H1 (cell line): ENCODE data around the gene LDLRAD1. TPM values are rescaled to one million over a fixed set of nuclear protein-coding genes. Genes with fewer than 3 reads are reported as not detected.

Source experiments
- CTCF ChIA-PET: fragments of 300-600 bp; sonication (Branson Sonifier 250); formaldehyde crosslinking; loops from one replicate; lab custom pipeline; 2021; ENCODE audit not compliant: partially characterized antibody; lab: Charles Lee
- POLR2A ChIA-PET: fragments of 300-600 bp; sonication (Branson Sonifier 250); formaldehyde crosslinking; loops from one replicate; lab custom pipeline; 2021; ENCODE audit warnings: inconsistent platforms; ENCODE audit not compliant: partially characterized antibody; lab: Charles Lee
- DNase-seq, 2 experiments: peaks; one replicate each; pipeline versions ENCODE4 v3.0.0 to v3.0.0-alpha.2; 2010 to 2022; ENCODE audit warnings: low spot score in 2 of 2, low read depth in 1 of 2, mixed read lengths in 1 of 2
- FAIRE-seq: peaks from 2 replicates; lab custom pipeline; 2011; peaks lifted over from hg19 to GRCh38; lab: Jason Lieb, UNC
- H2AFZ ChIP-seq: 2 replicates; pipeline ENCODE4 v1.8.1; 2012; ENCODE audit warnings: low read length, inconsistent platforms
- H2AK5ac ChIP-seq: 2 replicates; pipeline ENCODE4 v1.6.1; 2013; ENCODE audit warnings: low read depth, low read length
- H2BK120ac ChIP-seq: replicated peaks from 2 replicates; pipeline ENCODE3; 2013; ENCODE audit warnings: low read depth, low read length, inconsistent platforms
- H2BK12ac ChIP-seq: 2 replicates; pipeline ENCODE4 v1.6.1; 2013; ENCODE audit warnings: low read depth, low read length
- H2BK15ac ChIP-seq: 2 replicates; pipeline ENCODE4 v1.6.1; 2013; ENCODE audit warnings: low read length
- H2BK20ac ChIP-seq: 2 replicates; pipeline ENCODE4 v1.6.1; 2013; ENCODE audit warnings: low read length
- H2BK5ac ChIP-seq: 2 replicates; pipeline ENCODE4 v1.6.1; 2013; ENCODE audit warnings: low read depth, low read length
- H3K14ac ChIP-seq: 2 replicates; pipeline ENCODE4 v1.6.1; 2013; ENCODE audit warnings: inconsistent platforms; ENCODE audit not compliant: insufficient read length
- H3K18ac ChIP-seq: 2 replicates; pipeline ENCODE4 v1.6.1; 2013; ENCODE audit warnings: low read length; ENCODE audit errors: extremely low read depth
- H3K23ac ChIP-seq: 2 replicates; pipeline ENCODE4 v1.6.1; 2013; ENCODE audit warnings: inconsistent platforms; ENCODE audit not compliant: insufficient read length
- H3K23me2 ChIP-seq: 2 replicates; pipeline ENCODE4 v1.6.1; 2013; ENCODE audit warnings: low read depth, low read length
- H3K27ac ChIP-seq: 2 replicates; pipeline ENCODE4 v1.6.1; 2011; ENCODE audit warnings: low read depth, low read length, inconsistent platforms
- H3K27me3 ChIP-seq, 4 experiments: replicated peaks in 1 of 4; 1 replicate in 1 of 4; 2 replicates in 3 of 4; pipeline versions ENCODE4 v1.6.1 to v1.8.1; 2011 to 2013; ENCODE audit warnings: low read length in 3 of 4, mild to moderate bottlenecking in 3 of 4, inconsistent platforms in 2 of 4, mixed read lengths in 2 of 4, moderate library complexity in 1 of 4; ENCODE audit not compliant: control insufficient read depth in 3 of 4, insufficient read depth in 3 of 4; ENCODE audit errors: extremely low read depth in 1 of 4
- H3K36me3 ChIP-seq, 4 experiments: 2 replicates each; pipeline versions ENCODE4 v1.6.1 to v1.8.1; 2011 to 2013; ENCODE audit warnings: mild to moderate bottlenecking in 4 of 4, low read length in 3 of 4, moderate library complexity in 2 of 4, control low read depth in 1 of 4, inconsistent platforms in 1 of 4; ENCODE audit not compliant: insufficient read depth in 4 of 4, control insufficient read depth in 2 of 4
- H3K4ac ChIP-seq: replicated peaks from 2 replicates; pipeline ENCODE3; 2013; ENCODE audit warnings: low read length, low read depth, mixed read lengths, inconsistent platforms; ENCODE audit not compliant: insufficient read length
- H3K4me1 ChIP-seq, 4 experiments: replicated peaks in 1 of 4; 1 replicate in 1 of 4; 2 replicates in 3 of 4; pipeline versions ENCODE4 v1.6.1 to v1.8.1; 2011 to 2013; ENCODE audit warnings: low read length in 3 of 4, inconsistent platforms in 2 of 4, mixed read lengths in 1 of 4; ENCODE audit not compliant: insufficient read depth in 4 of 4, control insufficient read depth in 3 of 4
- H3K4me2 ChIP-seq, 2 experiments: 2 replicates each; pipeline versions ENCODE4 v1.6.1 to v1.8.1; 2011 to 2013; ENCODE audit warnings: low read depth in 2 of 2, low read length in 2 of 2, control low read depth in 1 of 2, inconsistent platforms in 1 of 2, mild to moderate bottlenecking in 1 of 2; ENCODE audit not compliant: insufficient read depth in 1 of 2
- H3K4me3 ChIP-seq, 4 experiments: fragments of 200-600, 300-600 bp in 1 of 4; sonication (generic), shearing (Covaris generic), sonication (Bioruptor Twin) in 1 of 4; 2 replicates each; pipeline versions ENCODE4 v1.5.1 to v1.8.1; 2011 to 2016; ENCODE audit warnings: low read length in 4 of 4, low read depth in 3 of 4, control low read depth in 2 of 4, inconsistent platforms in 2 of 4, mild to moderate bottlenecking in 2 of 4, mixed read lengths in 1 of 4, moderate library complexity in 1 of 4; ENCODE audit not compliant: insufficient read depth in 2 of 4; ENCODE audit errors: extremely low read depth in 1 of 4
- H3K56ac ChIP-seq: replicated peaks from 2 replicates; pipeline ENCODE3; 2013; ENCODE audit warnings: low read depth, mild to moderate bottlenecking, mixed read lengths, low read length, inconsistent platforms; ENCODE audit not compliant: insufficient read length
- H3K79me1 ChIP-seq: 2 replicates; pipeline ENCODE4 v1.6.1; 2013; ENCODE audit warnings: low read depth, low read length, control low read depth
- H3K79me2 ChIP-seq, 2 experiments: 2 replicates each; pipeline versions ENCODE4 v1.6.1 to v1.8.1; 2012 to 2013; ENCODE audit warnings: low read length in 2 of 2, mild to moderate bottlenecking in 2 of 2, inconsistent platforms in 1 of 2; ENCODE audit not compliant: insufficient read depth in 2 of 2, control insufficient read depth in 1 of 2
- H3K9ac ChIP-seq, 4 experiments: replicated peaks in 1 of 4; 1 replicate in 1 of 4; 2 replicates in 3 of 4; pipeline versions ENCODE4 v1.6.1 to v1.8.1; 2011 to 2013; ENCODE audit warnings: low read depth in 3 of 4, low read length in 3 of 4, control low read depth in 2 of 4, mild to moderate bottlenecking in 2 of 4, moderate library complexity in 2 of 4, inconsistent platforms in 1 of 4; ENCODE audit errors: extremely low read depth in 1 of 4
- H3K9me3 ChIP-seq, 2 experiments: 2 replicates each; pipeline versions ENCODE4 v1.6.1 to v1.8.1; 2012 to 2013; ENCODE audit warnings: mild to moderate bottlenecking in 2 of 2, moderate library complexity in 2 of 2, control low read depth in 1 of 2, inconsistent platforms in 1 of 2, low read depth in 1 of 2, low read length in 1 of 2, mixed read lengths in 1 of 2; ENCODE audit not compliant: insufficient read depth in 2 of 2
- H4K20me1 ChIP-seq, 2 experiments: replicated peaks in 1 of 2; 2 replicates each; pipeline versions ENCODE3 to v1.8.1; 2011 to 2013; ENCODE audit warnings: inconsistent platforms in 2 of 2, low read length in 2 of 2, mild to moderate bottlenecking in 1 of 2; ENCODE audit not compliant: insufficient read depth in 2 of 2, control insufficient read depth in 1 of 2
- H4K5ac ChIP-seq: 2 replicates; pipeline ENCODE4 v1.6.1; 2013; ENCODE audit warnings: low read length, low read depth, mixed read lengths, inconsistent platforms; ENCODE audit not compliant: insufficient read length
- H4K8ac ChIP-seq: 2 replicates; pipeline ENCODE4 v1.8.0; 2013; ENCODE audit warnings: mild to moderate bottlenecking, moderate library complexity, low read length, inconsistent platforms; ENCODE audit not compliant: insufficient read depth; ENCODE audit errors: extremely low read depth
- H4K91ac ChIP-seq: replicated peaks from 2 replicates; pipeline ENCODE3; 2013; ENCODE audit warnings: low read length, mixed read lengths, inconsistent platforms; ENCODE audit not compliant: insufficient read length
- ATF2 ChIP-seq: IDR thresholded peaks from 2 replicates; pipeline ENCODE4 v1.6.1; 2012; ENCODE audit warnings: low read length, inconsistent platforms
- CEBPB ChIP-seq: IDR thresholded peaks from 2 replicates; pipeline ENCODE4 v1.6.1; 2012; ENCODE audit warnings: low read depth, low read length
- MAFK ChIP-seq: IDR thresholded peaks from 2 replicates; pipeline ENCODE4 v1.6.1; 2012; ENCODE audit warnings: low read depth, mild to moderate bottlenecking, improper control_type of control experiment, low read length
- NANOG ChIP-seq: IDR thresholded peaks from 2 replicates; pipeline ENCODE4 v1.6.1; 2011; ENCODE audit warnings: low read length, low read depth, mild to moderate bottlenecking, inconsistent platforms; ENCODE audit not compliant: insufficient read depth, poor library complexity, severe bottlenecking
- WGBS, 2 experiments: shearing (Covaris generic) in 1 of 2; methylation state at CpG; one replicate each; pipeline versions ENCODE4 v1.1.6 to v1.1.7; 2013 to 2015; ENCODE audit warnings: low lambda C conversion rate in 2 of 2, mixed read lengths in 2 of 2, inconsistent platforms in 1 of 2, low coverage in 1 of 2, missing lambda C conversion rate in 1 of 2; ENCODE audit not compliant: insufficient replicate concordance in 2 of 2, insufficient coverage in 1 of 2, insufficient read length in 1 of 2; ENCODE audit errors: extremely low coverage in 1 of 2, missing lambda C conversion rate in 1 of 2; 5-methylcytosine and 5-hydroxymethylcytosine counted together
- polyA plus RNA-seq, 7 experiments: library from polyadenylated mRNA; depleted of rRNA in 3 of 7; stranded (reverse) in 5 of 7; unstranded in 2 of 7; fragments of >200 nt in 5 of 7; fragments of 200-250 nt in 2 of 7; gene quantifications; 1 replicate in 5 of 7; 2 replicates in 1 of 7; 4 replicates in 1 of 7; pipeline versions ENCODE4 v1.2.1 to v1.2.3, GENCODE V29; 2011 to 2013; ENCODE audit warnings: missing spikeins in 2 of 7, mixed read lengths in 2 of 7
- total RNA-seq: library from RNA; stranded (reverse); fragmentation: NEBNext Ultra II Directional; extraction: Animal tissue kit (Norgen Biotek cat#: 25700); gene quantifications from 2 replicates; pipeline ENCODE4 v1.2.1, GENCODE V29; 2021

Gene LDLRAD1
- total and polyA plus RNA-seq, 2 of the 8 experiments (the other 6 are each of a cell fraction or from before 2014, with no cell fraction given) = not detected

GRCh38 chr1:53995683-53996082 is 22.3 kb downstream of the LDLRAD1 start:
- Histone ChIP-seq H2AK5ac (no peak overlapping the region), H2AFZ (no peak overlapping the region), H3K4me1 (no peaks in the 10 kb centered on the region), H3K9me3 (peaks cover 0 to 3% of the 10 kb centered on the region in 2 experiments; a peak in 1 of 4 replicates), H4K91ac (no peak overlapping the region), H2BK120ac (no peak overlapping the region), H2BK5ac (no peak overlapping the region), H3K14ac (no peak overlapping the region), H4K8ac (no peak overlapping the region), H3K4me3 (no peak overlapping the region), H4K20me1 (no peaks in the 10 kb centered on the region), H3K9ac (no peak overlapping the region), H3K23me2 (no peaks in the 10 kb centered on the region), H4K5ac (no peak overlapping the region), H3K56ac (no peak overlapping the region), H2BK20ac (no peak overlapping the region), H3K23ac (no peak overlapping the region), H2BK12ac (no peak overlapping the region), H3K4me2 (no peak overlapping the region), H3K18ac (no peak overlapping the region), H3K27ac (no peak overlapping the region), H3K79me1 (no peaks in the 10 kb centered on the region), H3K27me3 (no peaks in the 10 kb centered on the region), H3K4ac (no peak overlapping the region), H3K79me2 (no peaks in the 10 kb centered on the region), H2BK15ac (no peak overlapping the region), H3K36me3 (no peaks in the 10 kb centered on the region)
- WGBS, 2 experiments = 95% methylated on average over 1 of the region's 1 CpG; no CpG with 5 or more reads in 1 of the 2 experiments
- FAIRE-seq (no peak), DNase-seq (no peak)
- CTCF ChIA-PET = interaction anchor here (0.7 kb wide), 1 partner anchor 16 kb away, joined by 4 read pairs; no protein-coding TSS in a partner anchor
- TF ChIP-seq CEBPB (0 out of 2 replicates have a peak, but pooled peaks have one; percentile 3), MAFK (no peak), NANOG (no peak), ATF2 (no peak)
- POLR2A ChIA-PET = no interaction called here
